Activated CD8-positive, alpha-beta memory T cell treated with anti-CD3 and anti-CD28 coated beads, Interleukin-2, amount 50 U/mL, for 1 hour (primary cell): ENCODE data around the gene ANKS1B.
"Not testable (repeated sequence)": the region's sequence is repeated elsewhere in the genome, so short reads cannot be mapped to it uniquely, and the experiment has no call there.

Experiments
- DNase-seq: peaks from one replicate; pipeline ENCODE4 v3.0.0-alpha.2; 2020; ENCODE audit errors: extremely low read depth

The ANKS1B gene

DNA sequence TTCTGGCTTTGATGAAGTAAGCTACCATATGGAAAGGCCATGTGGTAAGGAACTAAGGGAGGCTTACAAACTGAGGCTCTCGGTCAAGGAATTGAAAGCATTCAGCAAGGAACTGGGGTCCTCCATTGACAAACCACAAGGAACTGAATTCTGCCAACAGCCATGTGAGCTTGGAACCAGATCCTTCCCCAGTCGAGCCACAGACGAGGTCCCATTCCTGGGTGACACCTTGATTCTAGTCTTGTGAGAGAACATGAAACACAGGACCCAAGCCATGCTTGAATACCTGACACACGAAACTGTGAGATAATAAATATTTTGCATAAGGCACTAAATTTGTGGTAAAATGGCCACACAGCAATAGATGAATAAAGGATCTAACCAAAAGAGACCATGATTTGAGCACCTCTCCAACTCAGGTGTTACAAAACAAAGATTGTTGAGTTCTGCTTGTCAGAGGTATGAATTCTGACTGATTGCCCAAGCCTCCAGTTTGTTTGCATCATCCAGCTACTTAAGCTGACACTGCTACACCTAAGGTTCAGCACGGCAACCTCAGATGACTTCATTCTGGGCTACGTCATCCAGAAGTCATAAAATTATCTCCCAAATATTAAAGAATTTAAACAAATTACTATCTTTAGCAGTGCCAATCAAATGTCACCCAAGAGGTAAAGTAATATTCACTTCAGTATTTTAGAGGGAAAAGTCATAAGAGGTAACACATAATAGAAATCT, 277.8 kb downstream of the ANKS1B start:
- no peak for DNase-seq

GRCh38 chr12:99704458-99704857, 280.3 kb downstream of the ANKS1B start:
- no peak for DNase-seq

DNA sequence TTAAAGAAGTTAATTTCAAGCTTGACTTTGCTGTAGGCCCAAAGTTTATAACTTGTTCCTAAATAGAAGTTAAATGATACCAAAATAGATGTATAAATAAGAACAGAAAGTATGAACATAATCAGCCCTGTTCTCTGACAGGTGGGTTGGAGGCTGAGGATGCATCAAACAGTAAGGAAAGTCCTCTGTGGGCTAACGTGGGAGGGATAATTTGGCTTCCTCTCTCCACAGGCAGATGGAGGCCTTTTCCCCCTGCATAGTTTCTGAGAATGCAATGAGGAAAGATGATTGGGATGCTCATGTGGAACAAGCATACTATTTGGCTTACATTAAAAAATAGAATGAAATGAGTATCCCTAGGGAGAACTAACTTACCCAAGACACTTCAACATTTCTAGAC, 280.7 kb downstream of the ANKS1B start:
- DNase-seq = no peak

GRCh38 chr12:99700032-99700431, 284.7 kb downstream of the ANKS1B start:
- no peak for DNase-seq

GRCh38 chr12:99695050-99695449, 289.7 kb downstream of the ANKS1B start:
- no peak for DNase-seq

DNA sequence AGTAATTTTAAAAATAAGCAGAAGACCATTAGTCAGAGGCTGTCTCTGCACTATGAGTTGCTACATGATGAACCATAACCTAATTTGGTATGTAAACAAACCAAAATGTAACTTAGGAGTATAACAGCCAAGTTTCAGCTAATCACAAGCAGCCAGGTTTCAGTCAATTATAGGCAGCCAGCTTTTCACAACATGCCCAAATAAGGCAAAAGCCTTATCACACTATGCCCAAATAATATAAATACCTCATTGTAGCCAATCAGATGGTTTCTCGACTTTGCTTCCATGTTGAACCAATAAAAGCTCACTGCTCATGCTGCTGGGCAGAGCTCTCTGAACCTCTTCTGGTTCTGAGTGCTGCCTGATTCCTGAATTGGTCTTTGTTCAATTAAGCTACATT, 298.6 kb downstream of the ANKS1B start:
- no peak for DNase-seq

DNA sequence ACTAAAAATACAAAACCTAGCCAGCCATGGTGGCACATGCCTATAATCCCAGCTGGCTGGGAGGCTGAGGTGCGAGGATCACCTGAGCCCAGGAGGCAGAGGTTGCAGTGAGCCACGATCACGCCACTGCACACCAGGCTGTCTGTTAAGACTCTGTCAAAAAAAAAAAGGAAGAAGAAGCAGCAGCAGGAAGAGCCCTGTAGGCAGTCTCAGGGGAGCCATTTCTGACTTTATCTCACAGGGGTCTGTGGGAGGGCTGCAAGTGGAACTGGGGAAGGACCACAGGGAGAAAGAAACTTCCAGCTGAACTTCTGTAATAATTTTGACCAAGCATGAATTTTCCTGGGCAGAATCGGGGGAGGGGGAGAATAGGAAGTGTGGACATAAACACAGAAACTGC, 304.5 kb downstream of the ANKS1B start:
- DNase-seq = no peak

DNA sequence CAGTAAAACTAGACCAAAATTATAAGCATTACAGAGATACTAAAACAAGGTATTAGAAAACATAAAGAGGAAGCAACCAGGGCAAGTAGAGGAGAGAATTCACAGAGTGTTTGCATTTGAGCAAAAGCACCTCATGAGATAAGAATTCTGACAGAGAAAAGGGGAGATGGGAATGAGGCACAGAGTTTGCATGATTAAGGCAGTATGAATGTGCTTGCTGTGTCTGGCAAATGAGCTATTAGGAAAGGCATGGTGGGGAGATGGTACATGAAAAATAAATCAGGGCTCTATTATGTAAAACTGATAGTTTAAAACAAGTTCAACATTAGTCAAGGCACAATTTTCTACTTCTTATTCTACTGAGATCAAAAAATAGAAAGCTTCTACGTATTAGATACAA, 314.1 kb downstream of the ANKS1B start:
- no peak for DNase-seq

DNA sequence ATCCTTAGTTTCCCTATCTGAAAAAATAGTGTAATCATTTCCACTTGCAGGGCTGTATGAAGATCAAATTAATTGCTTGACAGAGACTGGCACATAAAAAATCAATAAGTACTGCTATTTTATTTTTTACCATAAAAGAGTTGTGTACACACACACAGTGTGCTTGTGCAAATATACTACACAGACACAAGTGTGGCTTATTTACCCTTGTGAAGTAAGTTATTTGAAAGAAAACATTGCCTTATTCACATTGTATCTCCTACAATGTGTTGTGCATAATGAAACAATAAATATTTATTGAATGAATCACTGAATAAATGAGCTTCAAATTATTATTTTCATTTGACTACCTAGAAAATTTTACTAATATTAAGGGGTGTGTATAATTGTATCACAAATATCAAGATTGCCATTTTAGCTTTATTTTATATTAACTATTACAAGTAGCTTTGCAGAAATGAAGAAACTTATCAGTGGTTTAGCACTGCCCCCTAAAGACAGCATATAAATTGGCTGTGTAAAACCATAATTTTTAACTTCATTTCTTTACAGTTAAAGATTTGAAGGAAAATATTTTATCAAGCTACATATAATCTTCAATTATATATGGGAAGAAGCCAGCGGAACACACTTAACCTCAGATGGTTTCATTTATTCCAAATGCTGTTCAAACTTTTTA, 325.9 kb downstream of the ANKS1B start:
- no peak for DNase-seq

DNA sequence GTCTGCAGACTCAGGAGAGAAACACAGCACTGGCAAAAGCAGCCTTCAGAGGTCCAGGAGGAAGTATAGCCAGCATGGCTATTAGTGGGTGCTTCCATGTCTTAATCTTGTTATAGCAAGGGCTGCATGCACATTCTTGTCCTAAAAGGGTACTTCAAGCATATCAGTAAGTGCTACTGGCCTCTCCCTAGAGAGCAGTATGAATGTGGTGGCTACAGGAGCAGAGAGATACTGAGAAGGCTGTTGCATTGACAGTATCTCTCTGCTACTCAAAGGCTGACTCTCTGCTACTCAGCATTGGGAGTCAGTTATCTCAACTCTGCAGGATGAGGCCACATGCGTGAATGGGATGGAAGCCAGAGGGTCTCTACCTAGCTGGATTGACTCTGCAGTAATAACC, 335.2 kb downstream of the ANKS1B start:
- DNase-seq = no peak

DNA sequence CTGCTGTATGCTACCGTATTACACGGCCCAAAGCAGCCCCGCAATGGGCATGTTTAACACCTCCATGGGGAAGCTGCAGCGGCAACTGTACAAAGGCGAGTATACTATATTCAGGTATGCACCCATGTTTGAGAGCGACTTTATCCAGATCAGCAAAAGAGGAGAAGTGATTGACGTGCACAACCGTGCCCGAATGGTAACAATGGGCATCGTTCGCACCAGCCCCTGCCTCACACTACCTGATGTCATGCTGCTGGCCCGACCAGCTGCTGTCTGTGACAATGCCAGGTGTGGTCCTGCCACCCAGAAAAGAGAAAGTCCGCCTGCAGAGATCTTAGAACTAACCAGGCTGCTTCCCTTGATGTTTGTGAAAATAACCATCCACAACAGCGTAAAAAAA, 336.6 kb downstream of the ANKS1B start:
- DNase-seq = no peak

GRCh38 chr12:99647453-99647852, 337.3 kb downstream of the ANKS1B start, which contains the start of gene GARIN6:
Gene GARIN6 (plus strand): TSS chr12:99647753. CDS start chr12:99648175, 422 bp downstream.
- DNase-seq = no peak

DNA sequence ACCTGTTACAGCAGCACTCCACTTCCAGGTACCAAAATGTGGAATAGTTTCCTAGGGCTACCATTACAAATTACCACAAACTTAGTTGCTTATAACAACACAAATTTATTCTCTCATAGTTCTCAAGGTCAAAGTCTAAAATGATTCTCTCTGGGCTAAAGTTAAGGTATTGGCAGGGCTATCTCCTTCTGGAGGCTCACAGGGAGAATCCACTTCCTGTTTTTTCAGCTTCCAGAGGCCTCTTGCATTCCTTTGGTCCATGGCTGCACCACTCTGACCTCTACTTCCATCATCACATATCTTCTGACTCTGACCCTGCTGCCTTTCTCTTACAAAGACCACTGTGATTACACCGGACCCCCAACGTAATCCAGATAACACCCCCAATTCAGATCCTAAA, 340.1 kb downstream of the ANKS1B start:
- DNase-seq = no peak

GRCh38 chr12:99627459-99627858, 357.3 kb downstream of the ANKS1B start:
- DNase-seq = no peak

DNA sequence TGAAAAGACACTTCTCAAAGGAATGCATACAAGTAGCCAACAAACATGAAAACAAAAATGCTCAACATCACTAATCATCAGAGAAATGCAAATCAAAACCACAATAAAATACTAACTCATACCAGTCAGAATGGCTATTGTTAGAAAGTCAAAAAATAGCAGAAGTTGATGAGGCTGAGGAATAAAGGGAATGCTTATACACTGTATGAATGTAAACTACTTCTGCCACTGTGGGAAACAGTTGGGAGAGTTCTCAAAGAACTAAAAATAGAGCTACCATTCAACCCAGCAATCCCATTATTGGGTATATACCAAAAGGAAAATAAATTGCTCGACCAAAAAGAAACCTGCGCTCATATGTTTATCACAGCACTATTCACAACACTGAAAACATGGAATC, 360.1 kb downstream of the ANKS1B start:
- not testable (repeated sequence) for DNase-seq

GRCh38 chr12:99620159-99620479, 364.6 kb downstream of the ANKS1B start:
- no peak for DNase-seq

DNA sequence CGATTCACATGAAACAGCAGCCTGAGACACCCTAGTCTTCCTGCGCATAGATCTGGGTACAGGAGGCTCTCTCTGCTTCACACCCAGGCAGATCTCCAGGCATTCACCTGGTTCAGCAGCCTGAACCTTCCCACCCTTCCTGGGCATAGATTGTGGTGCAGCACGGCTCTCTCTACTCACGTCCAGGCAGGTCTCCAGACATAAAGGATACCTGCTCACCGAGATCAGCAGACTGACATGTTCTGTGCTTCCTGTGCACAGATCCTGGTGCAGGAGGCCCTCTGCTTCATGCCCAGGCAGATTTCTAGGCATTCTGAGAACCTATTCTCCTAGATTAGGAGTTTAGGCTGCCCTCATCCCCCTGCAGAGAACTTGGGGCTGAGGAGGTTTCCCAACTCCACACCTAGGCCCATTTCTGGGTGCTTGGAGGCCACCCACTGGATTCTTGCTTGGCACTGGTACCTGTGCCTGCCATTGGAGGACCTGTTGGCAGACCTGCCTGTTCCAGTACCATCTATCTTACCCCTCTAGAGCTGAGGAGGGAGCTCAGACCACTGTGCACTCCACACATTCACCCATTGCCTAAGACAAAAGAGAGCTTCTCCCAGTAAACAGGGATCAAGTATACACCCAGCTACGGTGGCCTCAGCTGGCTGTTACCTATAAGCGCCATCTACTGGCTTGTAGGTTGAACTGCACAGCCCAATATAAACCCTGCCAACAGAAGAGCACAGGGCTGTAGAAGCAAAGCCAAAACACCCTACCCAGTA, 365.2 kb downstream of the ANKS1B start:
- no peak for DNase-seq

GRCh38 chr12:99618657-99619056, 366.1 kb downstream of the ANKS1B start:
- DNase-seq = no peak

GRCh38 chr12:99611599-99611998, 373.1 kb downstream of the ANKS1B start:
- DNase-seq = no peak

- DNase-seq = no peak
Measured at GRCh38 chr12:99611117-99611516, 373.6 kb downstream of the ANKS1B start.

- no peak for DNase-seq
Measured at GRCh38 chr12:99609455-99610181, 375.1 kb downstream of the ANKS1B start.

DNA sequence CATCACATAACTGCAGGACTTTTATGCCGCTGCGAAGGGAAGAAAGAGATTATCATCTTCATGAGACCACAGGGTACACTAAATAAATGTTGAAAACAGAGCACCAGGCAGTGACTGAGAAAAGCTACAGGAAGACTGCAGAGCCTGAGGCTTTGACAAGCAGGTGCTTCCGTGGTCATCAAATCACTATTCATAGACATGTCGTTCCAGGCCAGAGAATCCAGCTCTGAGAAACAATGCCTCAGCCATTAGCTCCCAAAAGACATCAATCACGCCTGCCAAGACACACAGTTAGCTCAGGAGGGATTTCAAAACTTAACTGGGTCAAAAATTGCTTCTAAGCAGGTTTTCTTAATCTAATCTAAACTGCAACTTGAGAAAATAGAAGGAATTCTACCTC, 384.3 kb downstream of the ANKS1B start:
- DNase-seq = no peak
